ENCODE data around the gene SEMA3D.

Gene SEMA3D

DNA sequence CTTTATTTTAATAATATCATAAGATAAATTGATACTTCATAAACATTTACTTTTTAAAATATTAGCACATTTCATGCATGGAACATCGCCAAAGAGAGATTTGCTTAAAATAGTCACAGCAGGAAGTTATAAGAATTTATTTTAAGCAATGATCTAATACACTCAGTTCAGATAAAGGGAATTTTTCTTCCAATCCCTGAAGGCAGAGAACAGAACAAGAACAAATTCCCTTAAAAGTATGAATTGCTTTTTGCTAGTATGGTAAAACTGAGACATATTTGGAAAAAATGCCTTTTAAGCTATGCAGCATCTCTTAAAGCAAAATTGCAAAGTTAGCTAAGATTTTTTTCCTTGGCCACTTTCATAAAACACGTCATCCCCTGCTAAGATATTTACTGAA is 91.0 kb downstream of the SEMA3D start:
- TF ChIP-seq POLR2A (IDR thresholded peaks at IDR 0.05; ENCODE audit: low read length) (no peak), GATA1 (IDR thresholded peaks at IDR 0.05; ENCODE audit: low read depth, low read length) (no peak)
- no peak for DNase-seq

DNA sequence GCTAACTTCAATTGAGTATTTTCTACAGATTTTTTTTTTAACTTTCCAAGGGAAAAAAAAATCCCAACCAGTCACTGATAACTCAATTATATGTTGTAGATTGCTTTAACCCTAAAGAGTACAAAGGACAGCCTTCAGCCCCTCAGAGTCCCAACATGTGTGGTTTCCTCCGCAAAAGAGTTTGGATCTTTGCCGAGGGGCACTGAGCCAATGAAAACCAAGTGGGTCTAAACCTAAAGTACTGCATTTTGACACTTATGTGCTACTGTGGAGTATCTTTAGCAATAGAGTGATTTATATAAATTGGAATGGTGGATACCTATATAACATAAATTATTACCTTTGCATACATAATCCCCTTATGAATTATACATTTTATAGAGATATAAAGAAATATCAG is 91.5 kb downstream of the SEMA3D start:
- TF ChIP-seq GATA1 (IDR thresholded peaks at IDR 0.05; ENCODE audit: low read depth, low read length): no peak
- TF ChIP-seq POLR2A (IDR thresholded peaks at IDR 0.05; ENCODE audit: low read length): no peak
- no peak for DNase-seq

DNA sequence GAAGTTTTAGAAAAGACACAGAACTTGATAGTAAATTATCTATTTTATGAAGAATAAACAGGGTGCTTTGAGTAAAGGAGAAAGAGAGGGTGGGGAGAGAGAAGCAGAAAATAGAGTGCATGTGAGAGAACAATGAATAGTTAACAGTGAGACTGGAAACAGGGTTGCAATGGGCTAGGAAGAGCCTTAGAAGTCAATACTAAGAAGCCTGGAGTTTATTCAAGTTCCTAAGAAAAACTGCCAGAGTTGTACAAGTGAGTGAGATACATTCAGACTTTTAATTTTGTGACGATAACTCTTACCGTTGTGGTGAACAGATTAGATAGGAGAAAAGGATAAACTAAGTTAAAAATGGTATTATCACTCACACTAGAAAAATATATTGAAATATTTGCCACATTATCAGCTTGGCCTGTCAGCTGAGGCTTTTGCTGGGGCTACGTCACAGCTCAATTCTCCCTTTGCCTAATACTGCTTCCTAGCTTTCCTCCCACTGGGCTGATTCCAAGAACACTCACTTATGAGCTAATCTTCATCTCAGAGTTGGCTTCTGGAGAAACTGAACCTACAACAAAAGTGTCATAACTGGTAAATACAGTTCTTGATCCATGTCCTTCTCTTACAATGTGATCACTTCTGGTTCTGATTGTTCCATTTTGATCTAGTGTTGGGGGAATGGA is 92.7 kb downstream of the SEMA3D start:
- TF ChIP-seq POLR2A (IDR thresholded peaks at IDR 0.05; ENCODE audit: low read length) (no peak), GATA1 (IDR thresholded peaks at IDR 0.05; ENCODE audit: low read depth, low read length) (no peak)
- DNase-seq: no peak

DNA sequence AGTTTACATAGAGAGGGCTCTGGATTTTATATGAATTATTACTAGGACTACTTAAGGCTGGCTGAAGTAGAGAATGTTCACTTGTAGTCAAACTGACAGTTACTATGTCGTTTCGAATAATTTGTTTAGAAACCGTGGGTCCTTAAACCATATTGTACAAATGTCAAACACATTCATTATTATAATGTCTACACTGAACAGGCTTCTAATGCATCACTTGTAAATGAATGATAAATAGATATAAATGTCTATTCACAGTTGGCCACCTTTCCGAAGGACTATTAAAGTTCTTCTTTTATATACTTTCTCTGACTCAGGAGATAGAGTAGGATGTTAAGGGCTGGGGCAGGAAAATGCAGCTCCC is 95.3 kb downstream of the SEMA3D start:
- TF ChIP-seq POLR2A (IDR thresholded peaks at IDR 0.05; ENCODE audit: low read length): no peak
- TF ChIP-seq GATA1 (IDR thresholded peaks at IDR 0.05; ENCODE audit: low read depth, low read length): no peak
- no peak for DNase-seq

DNA sequence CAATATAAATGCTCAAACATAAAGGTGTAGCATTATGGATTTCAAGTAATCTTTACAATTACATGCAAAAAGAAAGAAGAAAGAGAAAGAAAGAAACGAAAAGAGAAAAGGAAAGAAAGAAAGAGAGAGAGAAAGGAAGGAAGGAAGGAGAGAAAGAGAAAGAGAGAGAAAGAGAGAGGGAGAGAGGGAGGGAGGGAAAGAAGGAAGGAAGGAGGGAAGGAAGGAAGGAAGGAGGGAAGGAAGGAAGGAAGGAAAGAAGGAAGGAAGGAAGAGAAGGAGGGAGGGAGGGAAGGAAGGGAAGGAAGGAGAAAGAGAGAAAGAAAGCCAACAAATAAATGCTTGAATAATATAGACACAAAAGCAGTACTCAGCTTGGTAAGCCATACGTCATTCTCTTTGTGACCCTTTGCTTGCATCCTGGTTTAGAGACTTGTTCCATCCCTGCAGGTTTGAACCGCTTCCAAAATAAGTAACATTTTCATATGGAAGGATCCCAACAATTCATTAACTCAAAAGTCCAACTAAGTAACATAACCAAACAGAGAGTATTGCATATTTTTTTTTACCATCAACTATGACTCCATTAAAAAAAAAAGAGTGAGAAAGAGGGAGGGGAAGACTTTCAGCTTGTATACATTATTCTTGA is 95.8 kb downstream of the SEMA3D start:
- no peak for DNase-seq
- no peak for TF ChIP-seq POLR2A (IDR thresholded peaks at IDR 0.05; ENCODE audit: low read length)
- TF ChIP-seq GATA1 (IDR thresholded peaks at IDR 0.05; ENCODE audit: low read depth, low read length): no peak

DNA sequence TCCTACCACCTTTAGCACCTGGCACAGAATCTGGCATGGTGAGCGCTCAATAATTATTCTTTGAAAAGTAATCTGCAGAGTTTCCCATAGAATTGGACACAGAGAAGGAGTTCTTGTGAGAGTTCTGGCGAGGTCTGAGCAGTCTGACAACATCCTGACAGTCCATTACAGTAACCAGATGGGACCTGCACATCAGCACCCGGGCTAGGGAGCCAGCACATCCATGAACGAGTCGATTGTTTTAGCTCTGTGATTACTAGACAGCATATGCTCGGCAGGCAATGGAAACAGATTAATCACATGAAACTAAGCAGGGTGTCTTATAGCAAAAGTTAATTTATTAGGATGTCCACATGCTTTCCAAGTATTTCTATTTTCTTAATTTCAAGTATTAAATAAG is 96.7 kb downstream of the SEMA3D start:
- TF ChIP-seq POLR2A (IDR thresholded peaks at IDR 0.05; ENCODE audit: low read length): no peak
- TF ChIP-seq GATA1 (IDR thresholded peaks at IDR 0.05; ENCODE audit: low read depth, low read length): no peak
- DNase-seq: no peak

DNA sequence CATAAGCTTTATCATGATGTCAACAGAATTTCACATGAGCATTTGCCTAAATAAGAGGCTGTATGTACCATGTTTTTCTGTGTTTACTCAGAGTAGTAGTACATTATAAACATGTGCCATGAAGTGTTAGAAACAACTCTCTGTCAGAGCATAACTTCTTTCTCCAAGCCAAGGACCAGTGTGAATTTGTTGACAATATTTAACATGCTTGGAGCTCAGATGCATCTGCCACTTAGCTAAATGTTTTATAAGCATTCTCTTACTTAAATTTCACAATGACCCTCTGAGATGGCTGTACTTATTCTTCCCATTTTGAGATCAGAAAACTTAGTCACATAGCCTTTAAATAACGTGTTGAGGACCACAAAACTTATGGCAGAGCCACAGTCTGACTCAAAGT is 105.0 kb downstream of the SEMA3D start:
- no peak for DNase-seq
- TF ChIP-seq POLR2A (IDR thresholded peaks at IDR 0.05; ENCODE audit: low read length) (no peak), GATA1 (IDR thresholded peaks at IDR 0.05; ENCODE audit: low read depth, low read length) (no peak)

DNA sequence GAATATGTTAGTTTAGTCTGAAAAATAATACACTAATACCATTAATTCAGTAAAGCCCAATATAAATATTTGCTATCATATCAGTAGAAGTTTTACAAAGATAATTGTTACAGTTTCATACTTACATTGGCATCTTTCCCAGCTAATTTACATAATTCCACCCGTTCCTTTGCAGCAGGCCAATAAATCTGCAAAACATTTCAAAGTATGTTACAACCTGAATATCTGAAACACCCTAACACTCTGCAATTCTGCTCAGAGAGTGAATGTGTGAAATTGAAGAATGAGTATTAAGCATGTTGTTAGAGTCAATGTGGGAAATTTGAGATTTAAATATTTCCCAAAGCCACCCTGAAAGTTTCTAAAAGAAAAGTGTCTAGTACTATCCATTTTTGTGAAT is 105.5 kb downstream of the SEMA3D start:
- TF ChIP-seq GATA1 (IDR thresholded peaks at IDR 0.05; ENCODE audit: low read depth, low read length) (no peak), POLR2A (IDR thresholded peaks at IDR 0.05; ENCODE audit: low read length) (no peak)
- DNase-seq: no peak

DNA sequence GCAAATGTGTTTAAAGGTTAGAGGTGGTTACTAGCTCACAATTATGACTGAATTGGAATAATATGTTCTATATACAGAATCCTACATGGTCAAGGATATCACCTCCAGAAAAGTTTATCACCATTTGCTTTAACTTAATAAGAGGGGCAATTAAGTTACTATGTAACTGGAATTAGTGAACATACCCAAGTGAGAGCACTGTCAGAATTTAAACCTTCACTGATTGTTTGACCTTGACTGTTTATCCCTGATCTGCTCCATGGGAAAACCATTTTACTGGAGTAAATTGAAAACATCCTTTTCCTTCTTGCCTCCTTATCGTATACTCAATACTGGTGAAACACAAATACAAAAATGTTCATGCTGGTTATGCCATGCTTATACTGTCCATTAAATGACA is 107.4 kb downstream of the SEMA3D start:
- TF ChIP-seq POLR2A (IDR thresholded peaks at IDR 0.05; ENCODE audit: low read length): no peak
- TF ChIP-seq GATA1 (IDR thresholded peaks at IDR 0.05; ENCODE audit: low read depth, low read length): no peak

DNA sequence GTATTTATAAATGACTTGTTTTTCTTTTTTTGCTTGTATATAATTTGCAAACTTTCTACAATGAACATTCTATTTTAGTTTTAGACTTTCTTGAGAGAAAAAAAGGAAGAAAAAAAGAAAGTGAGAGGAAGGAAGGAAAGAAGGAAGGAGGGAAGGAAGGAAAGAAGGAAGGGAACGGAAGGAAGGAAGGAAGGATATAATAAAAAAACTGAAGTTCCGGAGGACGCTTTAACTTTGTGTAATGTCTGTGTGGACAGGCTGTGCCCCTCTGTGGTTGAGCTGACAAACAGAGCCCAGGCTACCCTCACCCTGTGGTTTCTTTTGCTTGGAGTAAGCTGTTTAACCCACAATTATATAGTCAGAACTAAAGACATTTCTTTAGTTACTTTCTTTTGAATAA is 108.7 kb downstream of the SEMA3D start:
- TF ChIP-seq GATA1 (IDR thresholded peaks at IDR 0.05; ENCODE audit: low read depth, low read length) (no peak), POLR2A (IDR thresholded peaks at IDR 0.05; ENCODE audit: low read length) (no peak)
- DNase-seq: no peak

More for the DNA sequence above, 107.4 kb downstream of the SEMA3D start:
- DNase-seq: no peak

DNA sequence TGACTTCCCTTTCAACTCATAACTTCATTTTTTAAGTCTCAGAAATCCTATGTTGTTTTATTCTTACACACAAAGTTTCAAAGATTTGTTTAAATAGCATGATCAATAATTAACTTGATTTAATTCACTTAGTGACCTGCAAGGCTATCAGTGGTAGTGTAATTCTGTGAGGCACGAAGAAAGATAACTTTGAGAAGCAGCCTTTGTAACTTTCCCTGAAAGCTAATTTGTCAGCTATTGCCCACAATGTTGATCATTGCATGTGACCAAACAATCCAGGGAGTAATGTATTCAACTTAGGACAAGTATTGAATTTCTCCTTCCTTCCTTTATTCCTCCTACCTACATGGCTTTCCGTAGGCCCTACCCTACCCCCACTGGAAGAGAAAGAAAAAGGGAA is 111.0 kb downstream of the SEMA3D start:
- no peak for DNase-seq
- no peak for TF ChIP-seq POLR2A (IDR thresholded peaks at IDR 0.05; ENCODE audit: low read length)
- no peak for TF ChIP-seq GATA1 (IDR thresholded peaks at IDR 0.05; ENCODE audit: low read depth, low read length)

DNA sequence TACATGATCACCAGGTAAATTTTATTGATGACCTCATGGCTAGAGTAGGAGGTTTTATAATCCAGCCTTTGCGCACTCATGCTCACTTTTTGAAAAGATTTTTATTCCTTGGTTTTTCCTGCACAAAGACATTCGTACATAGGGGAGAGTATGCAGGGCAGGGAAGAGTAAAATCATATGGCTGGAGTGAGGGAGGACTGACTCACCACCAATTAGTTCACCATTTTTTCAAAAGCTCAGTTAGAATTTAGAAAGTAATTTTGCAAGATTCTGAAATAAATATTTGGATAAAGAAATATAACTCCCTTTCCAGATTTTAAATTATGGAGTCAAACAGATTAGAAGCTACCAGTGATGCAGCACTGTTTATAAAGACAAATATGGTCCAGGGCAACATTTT is 111.9 kb downstream of the SEMA3D start:
- no peak for DNase-seq
- TF ChIP-seq GATA1 (IDR thresholded peaks at IDR 0.05; ENCODE audit: low read depth, low read length) (no peak), POLR2A (IDR thresholded peaks at IDR 0.05; ENCODE audit: low read length) (no peak)

GRCh38 chr7:85074016-85074415 is 112.8 kb downstream of the SEMA3D start:
- TF ChIP-seq POLR2A (IDR thresholded peaks at IDR 0.05; ENCODE audit: low read length) (no peak), GATA1 (IDR thresholded peaks at IDR 0.05; ENCODE audit: low read depth, low read length) (no peak)
- DNase-seq: no peak

DNA sequence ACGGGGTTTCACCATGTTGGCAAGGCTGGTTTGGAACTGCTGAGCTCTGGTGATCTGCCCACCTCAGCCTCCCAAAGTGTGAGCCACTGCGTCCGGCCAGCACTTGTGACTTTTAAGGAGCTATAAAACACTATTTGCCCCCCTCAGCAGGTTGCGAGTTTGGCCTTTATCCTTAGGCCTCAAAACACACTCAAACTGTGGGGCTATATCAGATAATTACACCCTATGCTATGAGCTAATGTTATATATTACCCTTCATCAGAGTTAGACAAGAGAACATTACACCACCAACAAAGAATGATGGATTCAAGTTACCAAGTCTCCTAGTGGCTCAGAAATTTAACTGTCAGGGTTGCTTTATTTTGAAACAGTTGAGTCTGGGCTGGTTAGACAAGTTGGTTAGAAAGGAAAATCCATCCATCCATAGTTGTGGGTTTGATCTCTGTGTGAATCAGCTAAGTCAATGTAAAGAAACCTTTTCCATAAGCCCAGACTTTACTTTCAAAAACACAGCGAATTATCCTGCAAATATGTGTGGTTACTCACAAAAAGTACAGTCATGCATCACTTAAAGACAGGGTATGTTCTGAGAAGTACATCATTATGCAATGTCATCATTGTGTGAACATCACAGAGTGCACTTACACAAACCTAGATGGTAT is 115.8 kb downstream of the SEMA3D start:
- TF ChIP-seq POLR2A (IDR thresholded peaks at IDR 0.05; ENCODE audit: low read length) (no peak), GATA1 (IDR thresholded peaks at IDR 0.05; ENCODE audit: low read depth, low read length) (no peak)
- no peak for DNase-seq

DNA sequence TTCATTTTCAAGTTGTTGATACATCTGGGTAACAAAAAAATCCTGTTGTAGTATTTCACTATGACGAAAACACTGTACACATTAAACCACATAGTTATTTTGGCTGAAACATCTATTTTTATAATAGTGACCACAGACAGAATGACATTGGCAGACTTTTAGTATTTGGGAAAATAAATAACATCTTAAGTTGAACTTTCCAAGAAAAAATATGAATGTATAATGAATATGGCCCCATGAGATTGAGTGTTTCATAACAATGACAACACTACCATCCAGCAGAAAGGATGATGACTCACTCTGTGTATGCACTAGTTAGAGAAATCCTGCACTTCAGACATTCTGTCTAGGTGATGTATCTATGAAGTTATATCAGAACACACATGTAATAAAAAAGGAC is 118.1 kb downstream of the SEMA3D start:
- no peak for DNase-seq
- TF ChIP-seq POLR2A (IDR thresholded peaks at IDR 0.05; ENCODE audit: low read length) (no peak), GATA1 (IDR thresholded peaks at IDR 0.05; ENCODE audit: low read depth, low read length) (no peak)
